ENCODE data around the gene SORCS2. TPM values are rescaled to one million over a fixed set of nuclear protein-coding genes. Genes with fewer than 3 reads are reported as not detected.

Gene SORCS2
- total RNA-seq, 1 donor from 2014 or later = 13.4 TPM

GRCh38 chr4:7417639-7418038 is 225.3 kb downstream of the SORCS2 start:
- peak overlapping the region; percentile 23 for H3K27ac Mint-ChIP-seq
- no peaks in the 10 kb centered on the region for H3K9me3 Mint-ChIP-seq
- no peaks in the 10 kb centered on the region for H3K36me3 Mint-ChIP-seq
- DNase-seq (ENCODE audit: extremely low spot score, unreplicated experiment) = peak; percentile 49
- TF ChIP-seq CTCF (conservative IDR thresholded peaks at IDR 0.05) = no peak
- H3K4me3 Mint-ChIP-seq = no peak overlapping the region
- H3K4me1 Mint-ChIP-seq (ENCODE audit: unreplicated experiment) = no peaks in the 10 kb centered on the region
- H3K27me3 Mint-ChIP-seq = no peaks in the 10 kb centered on the region

DNA sequence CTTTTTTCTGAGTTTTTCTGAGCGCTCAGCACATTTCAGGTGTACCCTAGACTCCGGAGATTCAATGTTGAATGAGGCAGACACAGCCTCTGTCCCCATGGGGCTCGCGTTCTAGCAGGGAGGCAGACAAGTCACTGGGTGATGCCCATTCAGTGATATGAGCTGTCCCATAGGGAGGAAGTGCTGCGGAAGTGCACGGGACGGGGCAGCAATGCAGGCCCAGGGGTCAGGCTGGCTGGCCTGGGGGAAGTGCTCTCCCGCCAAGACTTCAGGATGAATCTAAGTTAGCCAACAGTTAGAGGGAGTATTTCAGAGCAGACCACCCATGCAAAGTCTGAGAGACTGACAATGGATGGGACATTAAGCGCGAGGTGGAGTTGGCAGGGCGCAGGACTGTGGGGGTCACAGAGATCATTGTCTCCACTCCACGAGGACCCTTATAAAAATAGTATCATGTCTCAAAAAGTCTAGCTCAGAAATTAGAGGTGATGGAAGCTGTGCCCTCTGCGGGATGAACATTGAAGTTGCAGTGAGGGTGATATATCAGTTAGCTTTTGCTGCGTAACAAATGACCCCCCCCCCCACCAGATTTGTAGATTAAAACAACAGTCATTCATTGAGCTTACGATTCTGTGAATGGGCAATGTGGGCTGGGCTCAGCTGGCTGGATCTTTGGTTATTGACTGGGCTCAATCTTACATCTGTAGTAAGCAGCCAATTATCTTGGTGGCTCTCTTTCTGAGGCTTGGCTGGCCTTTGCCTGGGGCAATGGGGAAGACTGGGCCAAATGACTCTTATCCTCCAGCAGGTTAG is 226.0 kb downstream of the SORCS2 start:
- H3K4me1 Mint-ChIP-seq (ENCODE audit: unreplicated experiment) = no peaks in the 10 kb centered on the region
- peak; percentile 57 for DNase-seq (ENCODE audit: extremely low spot score, unreplicated experiment)
- no peaks in the 10 kb centered on the region for H3K9me3 Mint-ChIP-seq
- no peaks in the 10 kb centered on the region for H3K36me3 Mint-ChIP-seq
- H3K27ac Mint-ChIP-seq = peak overlapping the region; percentile 23
- TF ChIP-seq CTCF (conservative IDR thresholded peaks at IDR 0.05) = no peak
- no peak overlapping the region for H3K4me3 Mint-ChIP-seq
- no peaks in the 10 kb centered on the region for H3K27me3 Mint-ChIP-seq

- Mint-ChIP-seq H3K36me3 (no peaks in the 10 kb centered on the region), H3K9me3 (no peaks in the 10 kb centered on the region), H3K27me3 (no peaks in the 10 kb centered on the region), H3K4me3 (no peak overlapping the region), H3K4me1 (ENCODE audit: unreplicated experiment) (no peaks in the 10 kb centered on the region), H3K27ac (no peak overlapping the region)
- no peak for TF ChIP-seq CTCF (conservative IDR thresholded peaks at IDR 0.05)
- DNase-seq (ENCODE audit: extremely low spot score, unreplicated experiment) = peak; percentile 60
These were observed 227.8 kb downstream of the SORCS2 start for GRCh38 chr4:7419961-7420660.

DNA sequence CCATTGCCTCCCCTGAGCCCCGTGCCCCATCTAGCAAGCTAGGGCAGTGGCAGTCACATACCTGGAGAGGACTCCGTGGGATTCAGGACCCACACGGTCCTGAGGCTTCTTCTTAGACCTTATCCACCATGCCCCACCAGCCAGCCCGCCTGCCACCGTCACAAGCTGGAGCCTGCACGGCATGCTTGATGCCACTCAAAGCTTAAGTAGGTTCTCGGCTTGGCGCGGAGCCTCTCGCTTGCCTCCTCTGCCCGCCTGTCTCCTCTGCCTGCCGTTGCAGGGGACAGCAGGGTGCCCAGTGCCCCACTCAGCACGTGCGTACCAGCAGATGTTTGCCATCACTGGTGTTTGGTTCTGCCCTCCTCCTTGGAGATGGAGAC is 228.3 kb downstream of the SORCS2 start:
- H3K4me1 Mint-ChIP-seq (ENCODE audit: unreplicated experiment) = no peaks in the 10 kb centered on the region
- no peak for DNase-seq (ENCODE audit: extremely low spot score, unreplicated experiment)
- no peak for TF ChIP-seq CTCF (conservative IDR thresholded peaks at IDR 0.05)
- no peaks in the 10 kb centered on the region for H3K9me3 Mint-ChIP-seq
- H3K27ac Mint-ChIP-seq = no peak overlapping the region
- H3K36me3 Mint-ChIP-seq = no peaks in the 10 kb centered on the region
- H3K27me3 Mint-ChIP-seq = no peaks in the 10 kb centered on the region
- H3K4me3 Mint-ChIP-seq = no peak overlapping the region

GRCh38 chr4:7421356-7422150 is 229.2 kb downstream of the SORCS2 start:
- TF ChIP-seq CTCF (conservative IDR thresholded peaks at IDR 0.05) = no peak
- H3K27me3 Mint-ChIP-seq = no peaks in the 10 kb centered on the region
- H3K4me3 Mint-ChIP-seq = no peak overlapping the region
- H3K9me3 Mint-ChIP-seq = no peaks in the 10 kb centered on the region
- no peaks in the 10 kb centered on the region for H3K36me3 Mint-ChIP-seq
- DNase-seq (ENCODE audit: extremely low spot score, unreplicated experiment) = peak; percentile 62
- no peaks in the 10 kb centered on the region for H3K4me1 Mint-ChIP-seq (ENCODE audit: unreplicated experiment)
- H3K27ac Mint-ChIP-seq = no peak overlapping the region
